Activated CD4-positive, CD25-positive, alpha-beta regulatory T cell treated with anti-CD3 and anti-CD28 coated beads, Interleukin-2, amount 50 U/mL, for 16 hours (primary cell): ENCODE measurements around the gene LRRC28.

Source experiments
- DNase-seq: peaks from one replicate; pipeline ENCODE4 v3.0.0-alpha.2; 2020; ENCODE audit warnings: low read depth, low spot score

The LRRC28 gene

DNA sequence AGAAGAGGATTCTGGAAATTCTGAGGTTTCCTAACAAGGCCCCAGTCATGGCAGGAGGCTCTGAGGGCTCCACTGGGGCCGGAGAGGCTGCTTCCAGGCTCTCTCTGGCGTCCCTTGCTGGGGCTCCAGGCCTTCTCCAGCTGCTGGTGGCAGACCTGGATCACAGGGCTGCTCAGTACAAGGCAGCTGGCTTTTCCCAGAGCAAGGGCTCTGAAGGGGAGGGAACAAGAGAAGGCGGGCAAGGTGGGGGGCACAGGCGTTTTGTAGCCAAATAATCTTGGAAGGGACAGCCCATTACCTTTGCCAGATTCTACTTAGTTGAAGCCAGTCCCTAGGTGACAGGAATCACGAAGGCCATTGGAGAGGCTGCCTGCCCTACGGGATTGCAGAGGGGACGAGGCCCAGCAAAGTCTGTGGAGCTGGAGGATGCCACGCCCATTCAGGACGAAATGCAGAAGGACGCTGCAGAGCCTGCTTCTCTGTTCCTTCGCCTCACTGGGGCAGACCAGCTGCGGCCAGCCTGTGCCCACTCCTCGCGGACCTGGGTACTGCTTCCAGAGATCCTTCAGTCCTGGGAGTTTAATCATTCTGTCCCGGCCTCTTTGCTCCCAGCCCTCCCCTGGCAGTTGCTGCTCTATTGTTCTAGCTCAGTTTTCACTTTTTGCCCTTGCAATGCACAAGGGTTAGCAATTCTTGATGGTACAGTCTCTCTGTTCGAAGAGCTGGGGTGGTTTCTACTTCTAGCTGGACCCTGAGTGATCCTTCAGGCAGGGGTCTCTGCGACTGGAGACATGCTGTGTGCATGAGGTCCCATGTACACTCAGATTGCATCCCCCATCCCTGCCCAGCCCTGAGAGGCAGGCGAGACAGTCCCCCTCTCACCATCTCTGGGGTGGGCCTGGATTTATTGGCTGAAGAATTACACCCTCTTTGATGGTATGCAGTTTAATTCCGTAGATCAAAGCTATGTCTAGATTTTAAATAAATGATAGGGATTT, 165.2 kb downstream of the LRRC28 start:
- no peak for DNase-seq

DNA sequence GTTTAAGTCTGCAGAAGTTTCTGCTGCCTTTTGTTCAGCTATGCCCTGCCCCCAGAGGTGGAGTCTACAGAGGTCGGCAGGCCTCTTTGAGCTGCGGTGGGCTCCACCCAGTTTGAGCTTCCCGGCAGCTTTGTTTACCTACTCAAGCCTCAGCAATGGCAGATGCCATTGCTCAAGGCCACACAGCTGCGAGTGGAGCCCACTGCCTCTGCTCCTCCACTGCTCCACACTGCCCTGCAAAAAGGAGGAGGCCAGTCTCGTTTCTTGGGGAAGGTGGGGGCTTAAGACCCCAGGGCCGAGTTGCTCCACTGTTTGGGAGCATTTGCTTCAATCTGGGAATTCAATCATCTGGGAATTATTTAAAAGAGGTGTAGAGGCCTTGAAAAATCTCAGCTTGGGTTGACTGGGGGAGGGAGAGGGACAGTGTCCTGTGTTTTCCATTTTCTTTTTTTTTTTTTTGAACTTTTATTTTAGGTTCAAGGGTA, 169.9 kb downstream of the LRRC28 start:
- no peak for DNase-seq

DNA sequence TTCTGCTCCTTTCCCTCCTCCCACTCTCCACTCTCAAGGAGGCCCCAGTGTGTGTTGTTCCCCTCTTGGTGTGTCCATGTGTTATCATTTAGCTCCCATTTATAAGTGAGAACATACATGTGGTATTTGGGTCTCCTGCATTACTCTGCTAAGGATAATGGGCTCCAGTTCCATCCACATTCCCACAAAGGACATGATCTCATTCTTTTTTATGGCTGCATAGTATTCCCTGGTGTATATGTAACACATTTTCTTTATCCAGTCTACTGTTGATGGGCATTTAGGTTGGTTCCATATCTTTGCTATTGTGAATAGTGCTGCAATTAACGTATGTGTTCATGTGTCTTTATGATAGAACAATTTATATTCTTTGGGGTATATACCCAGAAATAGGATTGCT, 170.5 kb downstream of the LRRC28 start:
- DNase-seq, result no peak

DNA sequence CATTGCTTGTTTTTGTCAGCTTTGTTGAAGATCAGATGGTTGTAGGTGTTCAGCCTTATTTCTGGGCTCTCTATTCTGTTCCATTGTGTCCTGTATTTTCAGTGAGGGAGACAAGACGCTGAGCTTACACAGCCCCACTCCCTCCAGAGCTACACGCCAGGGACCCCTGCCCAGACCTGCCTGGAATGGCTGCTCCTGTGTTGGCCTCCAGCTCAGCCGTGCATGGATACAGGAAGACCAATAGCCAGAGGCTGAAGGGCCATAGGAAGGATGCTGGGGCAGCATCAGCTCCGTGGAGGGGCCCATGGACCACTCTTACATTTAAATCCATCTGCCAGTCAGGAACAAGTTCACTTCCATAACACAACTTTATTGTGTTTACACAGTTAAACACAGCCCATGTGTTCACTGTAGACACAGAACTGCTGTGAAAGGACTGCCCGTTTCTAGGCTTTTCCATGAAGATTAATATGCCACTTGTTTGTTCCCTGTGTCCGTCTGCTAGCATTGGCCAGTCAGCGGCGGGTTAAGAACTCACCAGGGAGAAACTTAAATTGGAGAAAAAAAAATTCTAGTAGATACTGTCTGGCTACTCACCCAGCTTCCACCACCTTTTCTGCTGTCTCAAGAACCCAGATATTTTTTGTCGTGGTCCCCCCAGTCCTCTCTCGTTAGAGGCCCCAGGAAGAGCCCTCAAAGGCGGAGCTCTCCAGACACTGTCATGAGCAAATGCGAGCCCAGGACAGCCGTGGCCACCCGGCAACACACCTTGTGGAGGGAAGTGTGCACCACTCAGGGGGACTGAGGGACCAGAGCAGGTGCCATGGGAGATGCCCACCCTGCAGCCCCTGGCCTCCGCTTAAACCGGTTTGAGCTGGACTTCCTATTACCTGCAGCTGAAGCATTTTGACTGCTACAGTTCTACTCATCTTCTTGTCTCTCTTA, 172.2 kb downstream of the LRRC28 start:
- DNase-seq, result no peak

DNA sequence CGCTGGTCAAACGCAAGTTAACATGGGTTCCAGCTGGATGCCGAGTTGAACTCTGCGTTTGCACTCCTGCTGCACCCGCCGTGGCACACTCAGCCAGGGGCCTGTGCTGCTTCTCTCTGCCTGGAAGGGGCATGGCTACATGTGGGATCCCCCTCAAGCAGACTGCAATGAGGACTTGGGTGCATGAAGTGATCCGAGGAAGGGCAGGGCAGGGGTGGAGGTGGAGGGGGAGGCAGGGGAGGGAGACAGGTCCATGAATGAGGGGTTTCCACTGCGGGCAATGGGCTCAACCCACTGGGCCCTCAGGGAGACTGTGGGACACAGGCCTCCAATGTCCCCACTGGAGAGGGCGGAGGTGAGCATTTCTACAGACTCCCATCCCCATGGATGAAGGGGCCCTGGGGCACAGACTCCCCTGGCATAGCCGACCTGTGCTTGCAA, 172.9 kb downstream of the LRRC28 start:
- no peak for DNase-seq

DNA sequence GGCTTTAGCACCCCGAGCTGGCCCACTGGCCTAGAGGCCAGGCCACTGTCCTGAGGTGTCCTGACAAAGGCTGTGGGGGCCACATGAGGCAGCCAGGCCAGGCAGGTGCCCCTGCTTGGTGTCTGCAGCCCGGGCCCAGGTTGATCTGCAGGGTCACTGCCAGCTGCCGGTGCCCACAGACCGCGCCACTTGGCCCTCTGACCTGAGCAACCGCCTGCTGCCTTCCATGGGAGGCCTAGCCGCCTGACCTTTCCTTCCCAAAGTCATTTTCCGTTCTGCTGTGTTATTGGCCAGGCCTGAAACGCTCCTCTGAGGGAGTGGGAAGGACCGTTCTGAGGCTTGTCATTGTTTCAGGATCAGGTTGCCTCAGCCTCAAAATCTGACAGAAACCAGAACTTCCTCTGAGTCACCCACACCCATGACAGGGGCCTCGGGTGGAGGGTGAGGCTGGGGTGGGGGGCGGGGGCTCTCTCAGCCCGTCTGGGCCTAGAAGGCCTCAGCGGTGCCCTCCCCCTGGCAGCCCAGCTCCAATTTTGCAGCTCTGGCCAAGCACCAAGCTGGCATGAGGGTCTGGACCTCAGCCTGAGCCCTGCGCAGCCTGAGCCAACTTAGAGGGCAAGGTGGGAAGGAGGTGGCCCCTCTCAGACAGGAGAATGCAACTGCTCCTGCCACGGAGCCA, 173.8 kb downstream of the LRRC28 start:
- DNase-seq, result no peak

DNA sequence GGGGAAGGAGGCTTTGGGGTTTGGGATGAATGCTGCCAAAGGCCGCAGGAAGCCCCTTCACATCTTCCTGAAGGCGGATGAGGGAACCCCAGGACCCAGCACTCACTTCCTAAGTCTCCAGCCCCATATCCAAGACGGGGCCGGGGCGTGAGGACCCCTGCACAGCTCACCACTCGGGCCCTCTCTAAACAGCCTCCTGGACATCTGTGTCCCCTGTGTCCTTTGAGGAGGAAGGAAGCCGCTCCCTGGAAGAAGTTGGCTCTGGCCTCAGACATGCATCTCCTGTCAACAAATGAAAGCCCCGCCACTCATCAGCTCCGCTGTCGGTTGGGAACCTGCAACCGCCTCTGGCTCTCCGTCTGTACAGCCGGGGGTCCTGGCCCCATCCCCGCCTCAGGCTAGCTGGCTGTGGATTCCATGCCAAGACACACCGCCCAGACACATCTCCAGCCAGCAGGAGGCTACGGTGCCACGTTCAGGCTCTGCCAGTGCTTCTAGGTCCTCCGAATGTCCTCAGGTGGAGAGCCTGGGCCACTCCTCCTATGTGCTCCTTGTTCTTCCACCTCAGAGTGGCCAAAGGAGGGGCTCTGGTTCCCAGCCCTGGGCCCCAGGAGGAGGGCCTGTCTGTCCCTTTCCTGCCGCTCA, 174.5 kb downstream of the LRRC28 start:
- DNase-seq, result no peak

DNA sequence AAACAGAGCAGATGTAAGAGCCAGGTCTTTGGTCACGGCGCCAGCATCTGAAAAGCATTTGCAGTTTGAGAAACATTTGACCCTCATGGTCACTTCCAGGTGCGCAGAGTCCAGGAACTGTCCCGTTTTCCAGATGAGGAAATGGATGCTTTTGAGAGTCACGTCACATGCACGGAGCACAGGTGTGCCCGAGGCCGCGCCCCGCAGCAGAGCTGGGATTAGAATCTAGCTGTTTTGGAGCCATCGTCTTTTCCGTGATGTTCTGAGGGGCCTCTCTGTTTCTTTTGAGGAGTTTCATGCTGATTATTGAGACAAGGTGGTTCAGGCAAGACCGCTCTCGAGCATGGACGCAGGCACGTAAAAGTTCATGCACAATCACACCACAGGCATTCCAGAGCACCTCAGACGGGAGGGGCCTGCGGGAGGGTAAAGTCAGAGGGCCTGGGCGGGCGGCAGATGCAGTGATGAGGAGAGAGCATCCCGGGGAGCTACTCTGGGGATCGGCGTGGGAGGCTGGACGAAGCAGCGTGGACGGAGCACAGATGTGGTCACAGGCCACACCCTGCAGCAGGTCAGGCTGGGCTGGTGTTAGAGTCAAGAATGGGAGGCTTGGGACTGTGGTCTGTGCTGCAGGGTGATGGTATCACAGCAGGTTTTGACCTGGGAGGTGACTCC, 175.3 kb downstream of the LRRC28 start:
- DNase-seq, result no peak

DNA sequence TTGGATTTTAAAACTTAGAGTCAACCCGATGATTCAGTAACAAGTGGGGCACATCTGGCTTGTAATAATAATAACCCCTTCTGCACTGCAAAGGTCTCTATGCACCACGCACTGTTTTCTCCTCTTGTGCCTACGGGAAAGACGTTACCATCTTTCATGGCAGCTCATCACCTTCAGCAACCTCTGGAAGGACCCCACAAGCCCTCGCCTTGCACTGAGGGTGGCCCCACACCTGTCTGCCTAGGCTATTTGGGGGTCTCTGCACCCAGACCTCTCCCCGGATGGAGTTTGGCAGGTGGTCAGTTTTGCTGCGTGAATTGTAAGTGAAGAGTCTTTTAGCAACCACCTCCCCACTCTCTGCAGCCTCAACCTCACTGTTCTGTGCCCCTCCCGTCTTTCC, 175.9 kb downstream of the LRRC28 start:
- no peak for DNase-seq

DNA sequence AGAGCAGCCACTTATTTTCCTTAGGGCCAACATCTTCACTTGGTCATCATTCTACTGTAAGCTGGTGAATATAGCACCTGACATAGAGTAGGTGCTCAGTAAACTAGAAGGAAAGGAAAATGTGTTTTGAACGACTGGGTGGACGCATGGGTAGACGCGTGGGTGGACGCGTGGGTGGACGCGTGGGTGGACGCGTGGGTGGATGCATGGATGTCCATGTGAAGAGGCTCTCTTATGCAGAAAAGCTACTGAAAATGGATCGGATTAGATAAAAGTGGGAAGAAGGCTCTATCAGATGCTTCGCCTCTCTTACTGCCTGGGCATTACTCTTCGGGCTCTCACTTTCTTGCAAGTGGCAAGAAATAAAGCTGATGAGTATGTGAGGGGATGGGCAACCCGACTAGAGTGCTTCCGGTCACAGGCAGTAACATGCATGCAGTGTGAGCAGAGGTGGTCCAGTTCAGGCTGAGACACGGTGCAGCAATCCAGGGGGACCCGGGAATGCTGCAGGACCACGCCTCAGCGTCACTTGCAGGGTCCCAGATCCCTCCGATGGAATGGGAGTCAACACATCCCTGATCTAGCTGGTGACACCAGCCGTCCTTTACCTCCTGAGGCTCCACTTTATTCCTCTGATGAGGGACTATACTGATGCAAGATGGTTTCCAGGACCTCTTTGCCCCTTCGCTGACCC, 176.5 kb downstream of the LRRC28 start:
- DNase-seq, result no peak

DNA sequence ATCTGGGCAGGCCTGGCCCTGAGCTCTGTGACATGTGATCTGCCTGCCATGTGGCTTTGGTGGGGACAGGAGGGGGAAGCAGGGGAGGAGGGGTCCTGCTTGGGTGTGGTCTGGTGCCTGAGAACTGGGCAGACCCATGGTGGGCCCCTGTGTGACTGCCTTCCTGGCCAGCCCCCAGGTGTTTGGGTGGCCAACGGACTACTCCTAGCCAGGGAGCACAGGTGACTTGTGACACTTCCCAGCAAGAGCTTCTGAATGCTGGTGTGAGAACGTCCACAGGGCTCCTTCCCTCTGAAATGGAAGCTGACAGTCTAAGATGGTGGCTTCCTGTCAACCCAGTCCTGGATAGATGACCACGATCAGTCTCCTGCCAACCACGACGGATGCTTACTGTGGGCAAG, 178.4 kb downstream of the LRRC28 start:
- no peak for DNase-seq

DNA sequence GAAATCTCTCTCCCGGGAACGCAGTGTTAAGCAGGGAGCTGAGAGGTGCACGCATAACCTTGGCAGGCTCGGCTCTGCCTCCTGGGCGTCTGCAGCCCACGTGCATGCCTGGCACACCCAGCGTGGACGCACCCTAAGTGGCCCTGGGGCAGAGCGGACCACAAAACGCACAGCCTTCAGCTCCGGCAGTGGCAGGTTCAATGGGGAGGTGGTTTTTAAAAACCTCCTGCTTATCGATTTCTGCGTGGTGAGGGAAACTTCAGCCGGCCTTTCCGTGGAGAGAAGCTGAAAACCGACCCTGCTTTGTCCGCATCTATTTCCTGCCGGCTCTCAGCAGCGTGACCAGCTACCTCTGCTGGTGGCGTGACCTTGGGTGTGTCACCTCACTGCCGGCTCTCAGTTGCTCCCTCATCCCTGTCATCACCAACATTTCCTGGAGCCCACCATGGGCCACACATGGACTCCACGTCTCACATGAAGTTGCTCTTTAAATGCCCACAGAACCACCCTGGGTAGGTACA, 179.7 kb downstream of the LRRC28 start:
- no peak for DNase-seq

DNA sequence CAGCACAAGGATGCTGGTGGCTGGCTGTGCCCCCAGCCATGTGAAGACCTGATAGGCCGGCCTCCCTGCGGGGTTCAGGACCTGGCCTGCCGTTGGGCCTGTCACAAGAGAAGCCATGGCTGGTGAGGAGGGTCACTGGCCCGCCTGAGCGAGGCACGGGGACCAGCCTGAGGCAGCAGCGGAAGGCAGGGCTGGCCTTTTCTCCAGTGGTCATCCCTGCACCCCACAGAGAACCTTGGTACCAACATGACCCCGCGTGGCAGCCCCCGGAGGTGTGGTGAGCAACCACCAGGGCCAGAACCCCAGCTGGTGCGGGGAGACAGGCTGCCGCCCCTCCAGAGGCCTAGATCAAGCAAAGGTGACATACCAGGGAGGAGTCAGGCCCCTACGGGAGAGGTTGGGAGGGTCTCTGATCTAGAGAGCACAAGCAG, 180.4 kb downstream of the LRRC28 start:
- no peak for DNase-seq

DNA sequence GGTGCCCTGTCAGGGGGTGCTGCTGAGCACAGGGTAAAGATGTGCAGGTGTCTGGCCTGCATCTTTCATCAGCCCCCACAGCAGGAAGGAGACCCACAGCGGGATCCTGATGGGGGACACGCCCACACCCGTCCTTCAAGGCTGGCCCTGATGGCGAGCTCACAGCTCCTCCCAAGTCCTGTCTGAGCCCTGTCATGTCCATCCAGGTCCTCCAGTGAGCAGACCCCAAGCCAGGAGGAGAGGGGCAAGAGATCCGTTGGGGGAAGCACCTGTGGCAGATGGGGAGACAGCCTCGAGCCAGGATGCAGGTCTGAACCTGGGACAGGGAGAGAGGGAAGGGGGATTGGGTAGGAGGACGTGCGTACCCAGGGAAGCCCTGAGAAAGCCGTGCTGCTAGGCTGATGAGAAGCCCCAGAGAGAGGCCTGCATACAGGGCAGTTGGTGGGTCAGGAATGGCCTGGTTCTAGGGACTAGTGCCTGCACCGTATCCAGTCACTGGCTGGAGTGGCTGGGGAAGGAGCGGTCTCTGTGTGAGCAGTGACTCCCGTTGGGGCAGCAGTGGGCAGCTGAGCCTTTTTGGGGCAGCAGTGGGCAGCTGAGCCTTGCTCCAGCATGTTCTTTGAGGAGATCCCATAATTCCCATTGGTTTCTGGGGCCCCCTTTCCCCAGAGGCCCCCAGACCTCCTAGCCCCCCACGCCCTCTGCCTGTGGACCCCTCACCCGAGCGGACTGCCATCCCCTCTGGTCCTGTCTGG, 181.2 kb downstream of the LRRC28 start:
- no peak for DNase-seq

DNA sequence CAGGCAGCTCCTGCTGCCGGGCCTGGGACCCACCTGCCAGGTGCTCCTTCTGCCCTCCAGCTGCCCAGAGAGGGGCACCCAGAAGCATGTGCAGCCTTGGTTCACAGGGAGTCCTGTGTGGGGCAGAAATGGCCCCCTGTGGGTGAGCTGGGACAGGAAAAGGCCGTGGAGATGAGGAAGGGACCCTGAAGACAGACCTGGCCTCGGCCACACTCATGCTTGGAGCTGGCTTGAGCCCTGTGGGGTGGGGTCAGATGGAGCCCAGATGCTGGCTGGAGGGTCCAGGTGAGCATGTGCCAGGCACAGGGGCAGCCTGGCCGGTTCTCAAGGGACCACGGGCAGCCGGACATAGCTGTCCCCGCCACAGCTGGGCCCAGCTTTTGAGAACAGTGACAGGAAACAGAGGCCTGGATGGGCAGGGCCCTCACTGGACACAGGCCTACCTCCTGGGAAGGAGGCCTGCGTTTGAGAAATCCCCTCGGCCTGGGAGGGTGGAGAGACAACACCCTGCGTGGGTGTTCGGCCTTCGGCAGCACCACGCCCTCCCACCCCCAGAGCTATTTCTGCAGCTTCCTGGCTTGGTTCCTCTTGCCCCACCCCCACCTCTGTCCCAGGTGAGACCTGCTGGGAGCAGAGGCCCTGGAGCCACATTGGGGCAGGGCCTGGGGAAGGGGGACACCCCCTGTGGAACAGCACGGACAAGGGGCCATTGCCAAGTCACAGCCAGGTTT, 181.9 kb downstream of the LRRC28 start:
- no peak for DNase-seq

DNA sequence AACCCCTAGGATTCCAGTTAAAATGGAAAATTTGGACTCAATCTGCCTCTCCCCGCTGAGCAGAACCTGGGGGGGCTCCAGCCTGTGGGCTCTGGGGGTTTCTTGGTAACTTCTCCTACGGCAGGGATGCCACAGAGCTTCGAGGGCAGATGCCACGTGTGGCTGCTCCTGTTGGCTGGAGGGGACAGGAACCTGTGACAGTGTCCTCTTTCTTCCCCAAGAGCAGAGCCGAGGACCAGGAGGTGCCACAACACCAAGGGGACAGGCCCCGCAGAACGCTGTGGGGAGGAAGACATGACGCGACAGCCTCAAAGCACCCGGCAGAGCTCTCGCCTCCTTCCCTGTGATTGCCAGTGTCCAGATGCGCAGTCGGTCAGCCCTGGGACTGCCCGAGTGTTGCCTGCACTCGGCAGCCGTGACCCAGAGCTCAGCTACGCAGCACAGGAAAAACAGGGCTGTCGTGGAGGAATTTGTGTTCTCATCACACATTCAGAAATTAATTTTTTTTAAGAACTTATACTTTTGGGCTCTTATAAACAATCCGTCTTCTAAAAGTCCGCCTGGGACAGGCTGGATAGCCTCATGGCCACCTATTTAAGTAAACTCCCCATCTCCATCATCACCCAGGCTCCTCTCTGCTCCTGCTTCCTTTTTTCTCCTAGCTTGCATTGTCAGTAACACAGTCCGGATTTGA, 182.6 kb downstream of the LRRC28 start:
- no peak for DNase-seq

DNA sequence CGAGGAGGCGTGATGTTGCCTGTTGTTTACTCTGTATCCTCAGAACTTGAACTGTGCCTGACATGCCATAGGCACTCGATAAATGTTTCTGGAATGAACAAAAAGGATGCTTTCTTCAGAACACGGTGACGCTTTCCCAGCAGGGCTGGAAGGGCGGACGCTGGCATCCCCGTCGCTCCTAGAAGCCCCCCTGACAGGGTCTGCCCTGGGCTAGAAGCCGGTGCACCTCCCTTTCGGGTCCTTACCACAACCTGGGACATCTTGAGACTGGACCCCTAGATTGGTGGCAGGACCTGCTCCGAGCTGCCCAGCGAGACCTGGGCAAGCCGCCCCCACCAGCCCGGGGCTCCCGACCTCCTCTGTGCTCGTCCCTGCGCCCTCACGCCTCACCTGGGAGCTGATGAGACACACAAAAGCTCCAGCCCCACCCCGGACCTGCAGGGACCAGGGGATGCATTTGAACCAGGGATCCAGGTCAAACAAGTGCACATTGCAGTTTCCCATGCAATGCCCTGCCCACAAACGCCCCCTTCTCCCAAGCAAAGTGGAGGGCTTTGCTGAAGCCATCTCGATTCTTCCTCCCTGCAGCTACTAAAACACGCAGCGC, 183.3 kb downstream of the LRRC28 start:
- DNase-seq, result no peak
